K562 (cell line): ENCODE data around the gene PRKCB. TPM values are rescaled to one million over a fixed set of nuclear protein-coding genes. Genes with fewer than 3 reads are reported as not detected.

Experiments
- FOXJ2 ChIP-seq: fragments of 200-800 bp; sonication (Bioruptor generic); IDR thresholded peaks from 2 replicates; pipeline ENCODE4 v1.6.1; 2016; ENCODE audit warnings: missing genetic modification characterization, missing compliant biosample characterization
- FOXJ3 ChIP-seq: sonication (generic); formaldehyde crosslinking; IDR thresholded peaks from 2 replicates; pipeline ENCODE4 v1.4.0; 2020; ENCODE audit warnings: mild to moderate bottlenecking, missing genetic modification reagents
- FOXO4 ChIP-seq: fragments of 450-650 bp; formaldehyde crosslinking; IDR thresholded peaks from 2 replicates; pipeline ENCODE4 v1.4.0; 2020; ENCODE audit warnings: mild to moderate bottlenecking, moderate library complexity
- FOXP4 ChIP-seq: sonication (generic); formaldehyde crosslinking; IDR thresholded peaks from 2 replicates; pipeline ENCODE4 v1.8.0; 2022; ENCODE audit warnings: mild to moderate bottlenecking, missing genetic modification reagents, borderline replicate concordance
- MECOM ChIP-seq: fragments of 250-450 bp; sonication (Bioruptor Pico); IDR thresholded peaks from 2 replicates; pipeline ENCODE4 v1.8.0; 2022; ENCODE audit warnings: inconsistent platforms
- MLX ChIP-seq, 2 experiments: fragments of 450-650 bp in 1 of 2; sonication (generic) in 1 of 2; formaldehyde crosslinking; conservative IDR thresholded peaks; 2 replicates each; pipeline versions ENCODE4 v1.4.0 to v1.8.1; 2020 to 2022; ENCODE audit warnings: mild to moderate bottlenecking in 1 of 2, missing genetic modification reagents in 1 of 2
- RFX5 ChIP-seq: IDR thresholded peaks from 2 replicates; pipeline ENCODE4 v1.6.1; 2011; ENCODE audit warnings: low read depth, mild to moderate bottlenecking, improper control_type of control experiment, low read length
- SMARCE1 ChIP-seq: fragments of 450-650 bp; IDR thresholded peaks from 2 replicates; pipeline ENCODE4 v1.7.1; 2016; ENCODE audit warnings: mild to moderate bottlenecking
- SNRNP70 ChIP-seq: fragments of 200-400 bp; formaldehyde crosslinking; optimal IDR thresholded peaks from 2 replicates; pipeline ENCODE3; 2017; ENCODE audit warnings: low read depth, low read length
- SPI1 ChIP-seq: IDR thresholded peaks from 2 replicates; pipeline ENCODE4 v1.6.1; 2011; ENCODE audit warnings: low read depth, low read length, control low read depth, borderline replicate concordance
- ZBED1 ChIP-seq: IDR thresholded peaks from 2 replicates; pipeline ENCODE4 v1.6.1; 2014
- polyA plus RNA-seq, 8 experiments: library from polyadenylated mRNA; depleted of rRNA in 4 of 8; stranded (reverse) in 5 of 8; unstranded in 3 of 8; fragments of >200 nt; fragmentation: Nextera tagmentation in 2 of 8; fragmentation: Illumina TruSeq in 1 of 8; extraction: Ambion mirVana in 2 of 8; extraction: Trizol in 1 of 8; gene quantifications; 2 replicates each; pipeline versions ENCODE4 v1.2.1 to v1.2.3, GENCODE V29; 2011 to 2014; ENCODE audit warnings: inconsistent platforms in 1 of 8, missing spikeins in 1 of 8
- total RNA-seq, 7 experiments: library from RNA; depleted of rRNA in 6 of 7; stranded (reverse); fragments of >200 nt in 6 of 7; fragmentation: Illumina TruSeq in 2 of 7; extraction: Trizol in 2 of 7; gene quantifications; 2 replicates each; pipeline versions ENCODE4 v1.2.1 to v1.2.3, GENCODE V29; 2011 to 2021; ENCODE audit warnings: low replicate concordance in 1 of 7
- TF ChIP-seq, protein P1 (sequence below): fragments of 250-450 bp; sonication (Bioruptor Pico); IDR thresholded peaks from 2 replicates; pipeline ENCODE4 v1.8.0; 2022; ENCODE audit warnings: moderate library complexity, mild to moderate bottlenecking, inconsistent platforms
- TF ChIP-seq, protein P2 (sequence below): fragments of 250-450 bp; sonication (Bioruptor Pico); IDR thresholded peaks from 2 replicates; pipeline ENCODE4 v1.4.0; 2020; ENCODE audit warnings: mild to moderate bottlenecking, moderate library complexity
- TF ChIP-seq, protein P3 (sequence below): sonication (generic); formaldehyde crosslinking; IDR thresholded peaks from 2 replicates; pipeline ENCODE4 v1.4.0; 2020; ENCODE audit warnings: mild to moderate bottlenecking, missing genetic modification reagents
- TF ChIP-seq, protein P4 (sequence below), 2 experiments: fragments of 450-650 bp; conservative IDR thresholded peaks; 2 replicates each; pipeline ENCODE4 v1.6.1; 2017; ENCODE audit warnings: mild to moderate bottlenecking in 2 of 2, moderate library complexity in 2 of 2

The PRKCB gene
- total and polyA plus RNA-seq, 9 of the 15 experiments (the other 6 are each of a cell fraction or from before 2014, with no cell fraction given): 49.9 to 276 (median 148) TPM

DNA sequence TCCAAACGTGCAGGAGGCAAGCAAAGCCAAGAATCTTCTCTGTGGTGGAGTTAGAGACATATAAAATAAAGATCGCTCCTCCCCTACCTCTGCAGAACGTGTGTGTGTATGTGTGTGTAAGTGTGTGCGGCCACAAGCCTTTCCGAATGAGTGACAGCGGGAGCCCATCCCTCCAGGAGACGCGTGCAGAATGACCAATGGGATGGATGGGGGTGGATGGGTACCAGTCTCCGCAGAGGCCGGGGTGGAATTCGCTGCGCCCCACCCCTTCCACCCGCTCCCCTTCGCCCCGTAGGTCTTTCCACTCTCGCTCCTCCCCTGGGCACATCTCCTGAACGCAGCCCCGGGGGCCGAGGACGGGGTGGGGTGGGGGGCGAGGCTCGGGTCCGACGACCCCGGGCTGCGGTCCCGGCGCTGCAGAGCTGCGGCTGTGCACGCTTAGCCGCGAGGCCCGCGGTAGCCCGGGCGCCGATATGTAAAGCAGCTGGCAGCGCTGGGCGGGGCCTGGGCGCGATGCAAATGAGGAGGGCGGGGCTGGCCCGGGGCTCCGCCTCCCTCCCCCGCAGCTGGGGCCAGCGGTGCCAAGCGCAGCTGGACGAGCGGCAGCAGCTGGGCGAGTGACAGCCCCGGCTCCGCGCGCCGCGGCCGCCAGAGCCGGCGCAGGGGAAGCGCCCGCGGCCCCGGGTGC lies at the start of gene PRKCB (continued):
- TF ChIP-seq FOXO4 (no peak), RFX5 (no peak), SNRNP70 (no peak), FOXP4 (CRISPR knock-in tag) (no peak), MLX (CRISPR knock-in tag; conservative IDR thresholded peaks at IDR 0.05) (no peak), ZBED1 (no peak), FOXJ3 (CRISPR knock-in tag) (no peak), MECOM (no peak), SPI1 (no peak), FOXJ2 (tag) (no peak), SMARCE1 (no peak)
- TF ChIP-seq, protein P1, sequence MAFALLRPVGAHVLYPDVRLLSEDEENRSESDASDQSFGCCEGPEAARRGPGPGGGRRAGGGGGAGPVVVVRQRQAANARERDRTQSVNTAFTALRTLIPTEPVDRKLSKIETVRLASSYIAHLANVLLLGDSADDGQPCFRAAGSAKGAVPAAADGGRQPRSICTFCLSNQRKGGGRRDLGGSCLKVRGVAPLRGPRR (CRISPR knock-in tag): no peak
- TF ChIP-seq, protein P2, sequence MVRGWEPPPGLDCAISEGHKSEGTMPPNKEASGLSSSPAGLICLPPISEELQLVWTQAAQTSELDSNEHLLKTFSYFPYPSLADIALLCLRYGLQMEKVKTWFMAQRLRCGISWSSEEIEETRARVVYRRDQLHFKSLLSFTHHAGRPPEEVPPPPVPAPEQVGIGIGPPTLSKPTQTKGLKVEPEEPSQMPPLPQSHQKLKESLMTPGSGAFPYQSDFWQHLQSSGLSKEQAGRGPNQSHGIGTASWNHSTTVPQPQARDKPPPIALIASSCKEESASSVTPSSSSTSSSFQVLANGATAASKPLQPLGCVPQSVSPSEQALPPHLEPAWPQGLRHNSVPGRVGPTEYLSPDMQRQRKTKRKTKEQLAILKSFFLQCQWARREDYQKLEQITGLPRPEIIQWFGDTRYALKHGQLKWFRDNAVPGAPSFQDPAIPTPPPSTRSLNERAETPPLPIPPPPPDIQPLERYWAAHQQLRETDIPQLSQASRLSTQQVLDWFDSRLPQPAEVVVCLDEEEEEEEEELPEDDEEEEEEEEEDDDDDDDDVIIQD: no peak
- TF ChIP-seq, protein P3, sequence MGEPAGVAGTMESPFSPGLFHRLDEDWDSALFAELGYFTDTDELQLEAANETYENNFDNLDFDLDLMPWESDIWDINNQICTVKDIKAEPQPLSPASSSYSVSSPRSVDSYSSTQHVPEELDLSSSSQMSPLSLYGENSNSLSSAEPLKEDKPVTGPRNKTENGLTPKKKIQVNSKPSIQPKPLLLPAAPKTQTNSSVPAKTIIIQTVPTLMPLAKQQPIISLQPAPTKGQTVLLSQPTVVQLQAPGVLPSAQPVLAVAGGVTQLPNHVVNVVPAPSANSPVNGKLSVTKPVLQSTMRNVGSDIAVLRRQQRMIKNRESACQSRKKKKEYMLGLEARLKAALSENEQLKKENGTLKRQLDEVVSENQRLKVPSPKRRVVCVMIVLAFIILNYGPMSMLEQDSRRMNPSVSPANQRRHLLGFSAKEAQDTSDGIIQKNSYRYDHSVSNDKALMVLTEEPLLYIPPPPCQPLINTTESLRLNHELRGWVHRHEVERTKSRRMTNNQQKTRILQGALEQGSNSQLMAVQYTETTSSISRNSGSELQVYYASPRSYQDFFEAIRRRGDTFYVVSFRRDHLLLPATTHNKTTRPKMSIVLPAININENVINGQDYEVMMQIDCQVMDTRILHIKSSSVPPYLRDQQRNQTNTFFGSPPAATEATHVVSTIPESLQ (CRISPR knock-in tag): no peak
- TF ChIP-seq, protein P4, sequence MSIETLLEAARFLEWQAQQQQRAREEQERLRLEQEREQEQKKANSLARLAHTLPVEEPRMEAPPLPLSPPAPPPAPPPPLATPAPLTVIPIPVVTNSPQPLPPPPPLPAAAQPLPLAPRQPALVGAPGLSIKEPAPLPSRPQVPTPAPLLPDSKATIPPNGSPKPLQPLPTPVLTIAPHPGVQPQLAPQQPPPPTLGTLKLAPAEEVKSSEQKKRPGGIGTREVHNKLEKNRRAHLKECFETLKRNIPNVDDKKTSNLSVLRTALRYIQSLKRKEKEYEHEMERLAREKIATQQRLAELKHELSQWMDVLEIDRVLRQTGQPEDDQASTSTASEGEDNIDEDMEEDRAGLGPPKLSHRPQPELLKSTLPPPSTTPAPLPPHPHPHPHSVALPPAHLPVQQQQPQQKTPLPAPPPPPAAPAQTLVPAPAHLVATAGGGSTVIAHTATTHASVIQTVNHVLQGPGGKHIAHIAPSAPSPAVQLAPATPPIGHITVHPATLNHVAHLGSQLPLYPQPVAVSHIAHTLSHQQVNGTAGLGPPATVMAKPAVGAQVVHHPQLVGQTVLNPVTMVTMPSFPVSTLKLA (conservative IDR thresholded peaks at IDR 0.05): peak in 1 of 2 experiments; percentile 55; a peak in 2 of 4 replicates
